A172 (cell line): Measurements from ENCODE around the gene PPM1H. TPM values are rescaled to one million over a fixed set of nuclear protein-coding genes. Genes with fewer than 3 reads are reported as not detected.

Experiments used
- DNase-seq: peaks from one replicate; pipeline ENCODE4 v3.0.0-alpha.2; 2015; ENCODE audit warnings: low spot score
- total RNA-seq: library from RNA; depleted of rRNA; stranded (reverse); fragments of >200 nt; shearing (Covaris generic); gene quantifications from 2 replicates; pipeline ENCODE4 v1.2.3, GENCODE V29; 2014; rRNA removed

The PPM1H gene
- total RNA-seq, 1 experiment from 2014 or later: 9.2 TPM

GRCh38 chr12:62604373-62604772, 330.6 kb downstream of the PPM1H start:
- DNase-seq: no peak

- DNase-seq: no peak
Measured at GRCh38 chr12:62603811-62604098, 331.2 kb downstream of the PPM1H start.

DNA sequence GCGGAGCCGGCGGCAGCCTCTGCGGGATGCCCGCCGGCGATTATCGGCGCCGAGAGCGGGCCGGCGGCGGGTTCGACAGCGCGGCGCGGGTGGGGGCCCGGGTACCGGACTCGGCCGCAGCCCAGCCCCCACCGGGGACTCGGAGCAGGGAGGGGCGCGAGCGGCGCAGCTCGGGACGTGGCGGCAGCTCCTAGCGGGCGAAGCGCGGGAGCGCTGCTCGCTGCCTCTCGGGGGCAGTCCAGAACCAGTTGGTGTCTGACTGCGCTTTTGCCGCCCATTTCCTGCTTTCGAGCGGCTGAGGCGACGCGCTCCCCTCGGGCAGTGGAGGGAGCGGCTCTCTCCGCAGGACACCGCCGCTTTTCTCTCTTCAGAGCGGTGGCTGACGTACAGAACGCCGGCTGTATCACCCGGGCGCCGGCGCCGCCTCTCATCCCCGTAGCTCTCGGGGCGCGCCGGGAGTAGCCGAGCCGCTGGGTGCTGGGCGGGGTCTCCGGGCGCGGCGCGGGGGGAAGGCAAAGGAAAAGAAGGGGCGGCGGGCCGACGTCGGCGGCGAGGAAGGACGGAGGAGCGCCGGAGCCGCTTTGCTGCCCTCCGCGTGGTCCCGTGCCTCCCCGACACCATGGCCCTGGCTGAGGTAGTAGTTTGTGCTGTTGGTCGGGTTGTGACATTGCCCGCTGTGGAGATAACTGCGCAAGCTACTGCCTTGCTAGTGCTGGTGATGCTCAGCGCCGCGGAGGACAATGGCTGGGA, 331.7 kb downstream of the PPM1H start:
- DNase-seq: peak; percentile 64

DNA sequence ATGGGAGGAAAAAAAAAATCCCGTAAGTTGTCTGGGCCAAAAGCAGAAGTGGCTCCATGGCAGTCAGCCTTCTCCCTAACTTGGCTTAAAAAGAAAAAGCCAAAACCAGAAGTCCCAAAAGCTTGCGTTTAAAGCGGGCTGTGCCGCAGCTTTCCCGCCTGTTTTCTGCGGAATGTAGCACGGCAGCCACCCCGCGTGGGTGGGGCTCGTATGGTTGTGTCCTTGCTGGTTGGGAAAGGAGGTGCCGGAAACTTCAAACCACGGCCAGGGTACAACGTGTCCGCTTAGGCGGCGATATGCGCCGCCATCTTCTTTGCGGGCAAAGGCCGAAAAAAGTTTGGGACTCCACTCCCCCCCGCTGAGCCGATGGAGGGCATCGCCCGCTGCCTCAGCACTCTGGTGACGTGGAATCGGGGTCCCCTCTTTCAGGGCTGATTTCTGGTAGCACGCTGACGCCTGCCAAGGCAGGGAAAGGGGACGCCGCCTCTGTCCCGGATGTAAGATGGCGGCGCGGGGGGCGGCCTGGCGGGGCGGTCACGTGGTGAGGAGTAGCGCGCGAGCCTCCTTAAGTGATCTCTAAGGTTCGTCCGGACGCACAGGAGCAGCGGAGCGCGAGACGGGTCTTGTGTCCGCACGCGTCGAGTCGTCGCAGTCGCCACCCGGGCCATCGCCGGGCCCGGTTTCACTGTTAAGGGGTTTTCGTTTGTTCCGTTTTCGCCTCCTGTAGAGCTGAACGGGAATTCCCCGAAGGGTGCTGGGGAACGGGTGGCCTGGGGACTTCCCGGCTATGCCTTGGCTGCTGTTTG, 332.5 kb downstream of the PPM1H start:
- DNase-seq: peak; percentile 83

DNA sequence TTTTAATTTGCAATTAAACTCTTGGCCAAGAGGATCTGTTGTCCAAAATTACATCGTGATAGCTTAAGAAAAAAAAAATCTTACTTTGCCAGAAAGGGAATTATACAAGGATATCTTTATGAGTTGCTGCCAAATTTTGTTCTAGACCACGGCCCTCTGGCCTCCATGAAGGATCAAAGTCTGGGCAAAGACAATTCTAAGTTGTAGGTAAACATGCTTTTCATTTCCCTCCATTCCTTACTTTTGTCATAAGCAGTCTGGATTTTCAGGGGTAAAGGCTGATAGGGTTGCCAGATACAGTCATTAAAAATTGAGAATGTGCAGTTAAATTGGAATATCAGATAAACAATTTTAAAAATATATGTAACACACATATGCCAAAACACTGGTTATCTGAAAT, 333.2 kb downstream of the PPM1H start:
- no peak for DNase-seq

DNA sequence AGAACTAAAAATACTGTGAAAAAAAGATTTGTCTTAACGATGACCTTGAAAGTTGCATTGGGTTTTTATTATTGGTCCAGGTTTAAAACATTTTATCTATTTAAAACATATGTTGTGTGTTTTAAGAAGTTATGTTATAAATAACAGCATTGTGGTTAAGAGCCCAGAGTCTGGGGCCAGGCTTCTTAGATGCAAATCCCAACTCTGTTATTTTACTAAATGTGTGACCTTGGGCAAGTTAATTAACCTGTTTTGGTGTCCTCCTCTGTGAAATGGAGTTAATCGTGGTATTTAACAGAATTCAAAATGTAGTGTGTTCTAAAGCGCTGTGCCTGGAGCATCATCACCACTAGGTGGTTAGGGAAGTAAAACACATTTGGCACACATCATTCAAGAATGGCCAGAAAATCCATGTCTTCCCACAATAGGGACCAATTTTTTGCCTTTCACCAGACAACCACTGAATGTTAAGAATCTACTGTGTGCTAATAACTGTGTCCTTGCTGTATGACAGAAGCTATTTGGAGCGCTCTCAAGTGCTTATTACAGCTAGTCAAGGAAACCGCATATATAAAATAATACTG, 335.0 kb downstream of the PPM1H start:
- no peak for DNase-seq

GRCh38 chr12:62598846-62599245, 336.1 kb downstream of the PPM1H start:
- no peak for DNase-seq

GRCh38 chr12:62597253-62597652, 337.7 kb downstream of the PPM1H start:
- no peak for DNase-seq

Other genes starting within 250 kb of the PPM1H start
- 0.07 TPM in 1 of 2 replicates, not detected in the other for gene AVPR1A, start 216.1 kb upstream of the PPM1H start, total RNA-seq